Left forelimb (tissue), 1 donor: ENCODE data around the gene IGSF23.

Experiments
- DNase-seq: peaks from one replicate; pipeline ENCODE4 v3.0.0-alpha.2; 2018; ENCODE audit warnings: low spot score

Gene IGSF23, protein sequence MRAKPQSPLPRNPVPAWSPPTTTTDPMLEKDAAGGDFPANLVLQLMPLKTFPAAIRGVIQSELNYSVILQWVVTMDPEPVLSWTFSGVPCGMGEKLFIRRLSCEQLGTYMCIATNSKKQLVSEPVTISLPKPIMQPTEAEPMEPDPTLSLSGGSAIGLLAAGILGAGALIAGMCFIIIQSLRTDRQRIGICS

DNA sequence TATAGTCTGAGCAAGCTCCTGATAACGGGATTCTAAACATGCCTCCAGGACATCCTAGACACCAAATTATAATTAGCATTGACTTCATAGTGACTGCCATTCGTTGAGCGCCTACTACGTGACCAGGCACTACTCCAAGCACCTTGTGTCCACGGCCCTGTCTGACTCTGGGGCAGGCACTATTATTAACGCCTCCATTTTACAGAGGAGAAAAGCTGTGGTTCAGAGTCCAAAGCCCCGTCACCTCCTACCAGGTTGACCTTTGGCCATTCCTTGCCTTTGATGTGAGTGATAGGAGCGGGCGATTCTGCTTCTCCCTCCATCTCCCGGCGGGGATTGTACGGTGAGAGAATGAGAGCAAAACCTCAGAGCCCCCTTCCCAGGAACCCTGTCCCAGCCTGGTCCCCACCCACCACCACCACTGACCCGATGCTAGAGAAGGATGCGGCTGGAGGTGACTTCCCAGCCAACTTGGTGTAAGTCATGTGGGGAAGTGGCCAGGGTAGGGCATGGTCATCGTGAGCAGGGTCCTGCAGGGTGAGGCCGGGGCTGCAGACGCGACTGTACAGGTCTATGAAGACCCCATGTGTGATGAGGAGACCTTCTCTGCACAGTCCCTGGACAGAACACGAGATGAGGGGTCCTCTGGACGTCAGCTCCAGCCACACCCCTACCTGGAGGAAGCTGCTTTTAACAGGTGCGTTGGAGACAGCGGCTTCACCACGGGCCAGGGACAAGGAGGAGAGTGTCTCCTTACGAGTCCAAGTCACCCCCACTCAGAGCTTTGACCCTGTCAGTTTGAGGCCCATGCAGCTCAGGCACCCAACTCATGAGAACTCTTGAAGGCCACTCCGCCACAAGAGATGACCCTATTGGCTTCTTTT, at the start of gene IGSF23:
TSS of gene IGSF23 (plus strand) at position 269 of the 884 bp plus-strand sequence. CDS start at position 352, 83 bp downstream.
- DNase-seq, result no peak

- DNase-seq, result no peak
These were observed 46.4 kb upstream of the IGSF23 start for GRCh38 chr19:44566984-44567383.

GRCh38 chr19:44567745-44568144, 45.6 kb upstream of the IGSF23 start:
- no peak for DNase-seq

DNA sequence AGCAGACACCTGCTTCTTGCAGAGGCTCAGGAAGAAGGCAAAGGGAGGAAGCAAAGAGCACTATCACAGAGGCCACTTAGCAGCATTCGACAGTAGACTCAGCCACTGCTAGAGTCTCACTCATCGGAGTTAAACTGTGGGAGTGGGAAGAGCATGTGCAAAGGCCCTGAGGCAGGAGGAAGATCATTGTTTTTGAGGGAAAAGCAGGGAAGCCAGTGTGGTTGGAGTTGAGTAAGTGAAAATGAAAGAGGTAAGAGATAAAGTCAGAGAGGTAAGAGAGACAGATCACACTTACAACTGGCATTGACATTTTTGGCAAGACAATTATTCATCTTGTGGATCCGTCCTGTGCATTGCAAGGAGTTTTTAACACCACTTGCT, 42.8 kb upstream of the IGSF23 start:
- DNase-seq, result no peak

DNA sequence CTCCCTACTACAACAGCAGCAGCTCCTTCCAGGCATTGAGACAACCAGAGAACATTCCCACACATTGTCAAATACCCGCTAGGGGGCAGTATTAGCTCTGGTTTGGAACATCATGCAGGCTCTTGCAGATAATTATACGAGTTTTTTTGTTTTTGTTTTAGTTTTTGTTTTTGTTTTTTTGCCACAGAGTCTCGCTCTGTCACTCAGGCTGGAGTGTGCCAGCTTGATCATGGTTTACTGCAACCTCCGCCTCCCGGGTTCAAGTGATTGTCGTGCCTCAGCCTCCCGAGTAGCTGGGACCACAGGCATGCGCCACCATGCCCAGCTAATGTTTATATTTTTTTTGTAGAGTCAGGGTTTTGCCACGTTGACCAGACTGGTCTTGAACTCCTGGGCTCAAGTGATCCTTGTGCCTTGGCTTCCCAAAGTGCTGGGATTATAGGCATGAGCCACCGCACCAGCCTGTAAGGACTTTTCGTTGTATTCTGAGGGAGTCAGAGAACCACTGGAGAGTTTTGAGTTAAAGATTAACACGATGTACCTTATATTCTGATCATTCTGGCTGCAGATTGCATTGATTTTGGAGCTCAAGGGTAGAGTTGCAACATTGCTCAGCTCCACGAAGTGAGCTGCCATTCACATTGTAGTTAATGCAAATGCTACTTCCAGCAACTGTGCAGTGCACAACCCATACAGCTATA, 42.2 kb upstream of the IGSF23 start:
- DNase-seq, result no peak

GRCh38 chr19:44571830-44572580, 41.4 kb upstream of the IGSF23 start:
- no peak for DNase-seq

DNA sequence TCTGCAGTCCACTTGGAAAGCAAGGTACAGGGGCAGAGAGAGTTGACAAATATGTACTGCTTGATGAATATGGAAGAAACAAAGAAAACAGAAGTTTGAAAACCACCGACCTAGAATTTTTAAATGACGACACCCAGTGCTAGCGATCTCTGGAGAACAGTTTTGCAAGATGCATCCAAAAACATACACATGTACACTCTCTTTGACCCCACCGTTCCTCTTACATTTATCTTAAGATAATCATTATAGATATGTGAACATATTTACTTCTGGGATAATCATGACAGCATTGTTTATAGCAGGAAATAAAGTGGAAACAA, 40.8 kb upstream of the IGSF23 start:
- DNase-seq, result no peak

DNA sequence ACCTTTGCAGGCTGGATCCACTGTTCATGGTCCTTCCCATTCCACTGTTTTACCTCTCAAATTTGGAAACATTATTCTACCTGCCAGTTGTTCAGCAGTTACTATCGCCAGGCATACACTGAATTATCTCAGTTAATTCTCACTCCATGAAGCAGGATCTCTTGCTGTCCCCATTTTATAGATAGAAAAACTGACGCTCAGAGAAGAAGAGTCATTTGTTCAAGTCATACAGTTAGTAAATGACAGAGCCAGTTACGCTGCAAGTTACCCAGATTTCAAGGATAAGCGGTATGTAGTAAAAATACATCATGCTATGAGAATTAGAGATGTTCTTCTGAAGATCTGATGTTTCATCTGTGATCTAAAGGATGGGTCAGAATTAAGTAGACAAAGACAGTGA, 40.2 kb upstream of the IGSF23 start:
- DNase-seq, result no peak

DNA sequence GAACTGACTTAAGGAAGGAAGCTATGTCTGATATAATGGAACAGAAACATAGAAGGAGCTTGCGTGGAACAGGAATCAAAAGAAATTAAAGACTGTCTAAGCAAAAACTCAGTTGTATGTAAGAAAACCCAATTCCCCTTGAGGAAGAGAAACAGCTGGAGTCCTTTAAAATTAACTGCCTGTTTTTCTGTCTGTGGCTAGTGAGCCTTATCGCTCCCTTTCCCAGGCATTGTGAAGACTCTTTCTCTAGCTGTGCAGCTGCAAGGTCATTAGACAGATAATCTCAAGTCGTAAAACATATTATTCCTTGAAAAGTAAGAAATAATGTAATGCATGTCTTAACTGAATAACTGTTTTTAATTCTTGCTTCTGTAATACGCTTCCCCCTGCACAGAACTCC, 39.7 kb upstream of the IGSF23 start:
- no peak for DNase-seq

GRCh38 chr19:44574186-44574950, 39.0 kb upstream of the IGSF23 start:
- DNase-seq, result no peak

DNA sequence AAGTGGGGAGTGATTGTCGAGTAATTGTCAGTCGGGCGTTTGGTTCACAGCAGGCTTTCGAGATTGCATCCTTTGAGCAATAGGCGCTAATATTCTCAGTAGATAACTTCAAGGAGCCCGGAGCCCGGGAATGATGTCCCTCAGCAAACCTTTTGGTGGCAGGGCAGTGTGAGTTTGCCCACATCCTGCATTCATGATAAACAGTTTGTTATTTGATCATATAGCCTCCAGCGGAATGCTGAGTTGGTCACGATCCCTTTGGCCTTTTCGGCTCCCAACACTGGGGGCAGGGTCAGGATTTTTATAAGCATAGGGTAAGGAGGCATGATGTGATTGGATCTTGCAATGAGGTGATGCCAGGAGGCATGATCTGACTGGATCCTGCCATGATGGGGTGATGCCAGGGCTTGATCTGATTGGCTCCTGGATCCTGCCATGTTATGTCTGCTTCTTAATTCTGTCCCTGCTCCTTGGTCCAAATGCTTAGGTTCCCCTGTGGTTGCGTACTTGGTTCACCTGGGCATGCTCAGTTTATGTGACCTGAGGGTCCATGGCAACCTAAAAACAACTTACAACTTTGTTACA, 38.2 kb upstream of the IGSF23 start:
- no peak for DNase-seq

- no peak for DNase-seq
These were observed 36.4 kb upstream of the IGSF23 start for GRCh38 chr19:44576843-44577565.

GRCh38 chr19:44577566-44577874, 35.8 kb upstream of the IGSF23 start:
- no peak for DNase-seq

DNA sequence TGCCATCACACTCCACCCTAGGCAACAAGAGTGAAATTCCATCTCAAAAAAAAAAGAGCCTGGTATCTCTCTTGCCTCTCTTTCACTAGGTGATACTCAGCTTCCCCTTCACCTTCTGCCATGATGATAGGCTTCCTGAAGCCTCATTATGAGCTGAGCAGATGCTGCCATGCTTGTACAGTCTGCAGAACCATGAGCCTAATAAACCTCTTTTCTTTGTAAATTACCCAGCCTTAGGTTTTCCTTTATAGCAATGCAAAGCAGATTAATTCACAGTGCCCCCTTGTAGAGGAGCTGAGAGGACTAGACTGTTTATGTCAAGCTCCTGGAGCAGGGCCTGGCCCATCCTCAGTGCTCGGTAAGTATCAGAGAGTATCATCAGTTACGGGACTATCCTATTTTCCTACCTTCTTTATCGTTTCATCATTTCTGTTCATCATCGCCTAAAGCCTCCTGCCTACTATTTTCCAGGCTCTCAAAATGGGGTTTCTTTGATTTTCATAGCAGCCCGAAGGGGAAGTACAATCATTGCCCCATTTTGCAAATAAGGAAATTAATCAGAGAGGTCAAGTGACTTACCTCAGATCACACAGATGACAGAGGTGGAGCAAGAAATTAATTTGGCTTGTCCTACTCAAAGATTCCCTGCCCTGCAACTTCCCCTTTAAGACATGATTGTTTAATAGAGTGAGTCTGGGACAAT, 33.5 kb upstream of the IGSF23 start:
- no peak for DNase-seq

GRCh38 chr19:44580366-44580895, 32.9 kb upstream of the IGSF23 start:
- no peak for DNase-seq

- no peak for DNase-seq
These were observed 32.1 kb upstream of the IGSF23 start for GRCh38 chr19:44581288-44581687.

DNA sequence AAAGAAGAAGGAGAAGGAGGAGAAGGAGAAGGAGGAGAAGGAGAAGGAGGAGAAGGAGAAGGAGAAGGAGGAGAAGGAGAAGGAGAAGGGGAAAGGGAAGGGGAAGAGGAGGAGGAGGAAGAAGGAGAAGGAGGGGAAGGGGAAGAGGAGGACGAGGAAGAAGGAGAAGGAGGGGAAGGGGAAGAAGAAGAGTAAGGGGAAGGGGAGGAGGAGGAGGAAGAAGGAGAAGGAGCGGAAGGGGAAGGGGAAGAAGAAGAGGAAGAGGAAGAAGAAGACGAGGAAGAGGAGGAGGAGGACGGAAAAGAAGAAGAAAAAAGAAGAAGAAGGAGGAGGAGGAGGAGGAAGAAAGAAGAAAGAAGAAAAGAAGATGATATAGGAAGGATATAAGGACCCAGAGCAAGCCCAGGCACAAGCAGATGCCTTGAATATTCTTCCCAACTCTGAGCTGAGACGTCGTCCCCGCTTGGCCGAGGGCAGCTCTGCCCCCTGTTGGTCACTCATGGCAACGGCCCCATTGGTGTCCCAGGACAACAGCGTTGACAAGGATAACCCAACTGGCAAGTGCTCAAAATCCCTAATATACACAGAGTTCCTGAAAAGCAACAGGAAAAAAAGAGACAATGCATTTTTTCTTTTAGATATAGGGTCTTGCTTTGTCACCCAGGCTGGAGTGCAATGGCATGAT, 30.6 kb upstream of the IGSF23 start:
- DNase-seq, result no peak

DNA sequence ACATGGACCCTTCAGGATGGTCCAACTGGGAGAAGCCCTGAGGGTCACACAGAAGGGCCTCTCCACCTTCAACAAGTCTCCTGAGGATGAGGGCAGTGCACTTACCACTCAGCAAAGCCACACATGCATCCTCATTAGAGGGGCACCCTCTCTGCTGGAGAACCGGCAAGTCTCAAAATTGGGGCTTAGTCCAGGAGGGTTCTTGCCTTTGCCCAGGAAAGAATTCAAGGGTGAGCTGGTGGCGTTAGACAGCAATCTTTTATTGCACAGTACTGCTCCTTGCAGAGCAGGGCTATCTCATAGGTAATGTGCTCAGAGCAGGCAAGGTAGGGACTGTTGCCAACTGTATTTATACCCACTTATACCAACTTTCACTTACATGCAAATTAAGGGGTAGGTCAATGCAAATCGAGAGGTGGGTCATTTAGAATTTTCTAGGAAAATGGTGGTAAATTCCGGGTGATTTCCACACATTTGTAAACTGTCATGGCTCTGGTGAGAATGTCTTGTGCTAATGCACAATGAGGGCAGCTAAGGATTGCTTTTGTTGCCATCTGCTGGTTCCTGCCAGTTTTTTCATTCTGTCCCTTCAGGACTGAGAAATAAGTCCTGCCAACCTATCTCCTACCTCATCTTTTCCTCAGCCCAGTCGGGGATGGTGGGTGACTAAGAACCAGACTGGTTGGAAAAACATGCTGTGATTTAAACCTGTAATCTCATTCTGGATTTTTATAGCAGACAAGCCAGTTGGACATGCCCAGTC, 27.8 kb upstream of the IGSF23 start:
- DNase-seq, result no peak
